ENCODE data around the gene ANKRD33. TPM values are rescaled to one million over a fixed set of nuclear protein-coding genes. Genes with fewer than 3 reads are reported as not detected.

ANKRD33 gene
- total RNA-seq, 4 donors from 2014 or later, result 0.70 TPM; not detected in 3

- Histone ChIP-seq H3K9me3 (no peaks in the 10 kb centered on the region), H3K27me3 (peaks cover 0 to 39% (median 4%) of the 10 kb centered on the region in 4 donors), H3K4me3 (peak overlapping the region in 1 of 4 donors; percentile 77), H3K4me1 (peaks cover 20 to 49% (median 23%) of the 10 kb centered on the region in 3 donors), H3K36me3 (no peaks in the 10 kb centered on the region), H3K27ac (peak overlapping the region; percentile 80 to 95 (median 88))
- intact Hi-C loops (cut with DNase I), result no loop called here
- DNase-seq, result no peak
- 46 to 62% methylated on average over 11 to 15 of the region's 18 CpGs for WGBS, 2 donors
- no peak for TF ChIP-seq POLR2A (IDR thresholded peaks at IDR 0.05)
- no peak for TF ChIP-seq CTCF (IDR thresholded peaks at IDR 0.05)
Observed at GRCh38 chr12:51905471-51906429, 17.8 kb downstream of the ANKRD33 start.

- H3K4me1 ChIP-seq, result peaks cover 25 to 57% (median 26%) of the 10 kb centered on the region in 3 donors
- no peaks in the 10 kb centered on the region for H3K36me3 ChIP-seq
- H3K27ac ChIP-seq, result peak overlapping the region; percentile 80 to 95 (median 88)
- no peak for TF ChIP-seq CTCF (IDR thresholded peaks at IDR 0.05)
- TF ChIP-seq POLR2A (IDR thresholded peaks at IDR 0.05), result no peak
- no peak for DNase-seq
- H3K27me3 ChIP-seq, result peaks cover 0 to 45% (median 4%) of the 10 kb centered on the region in 4 donors
- H3K4me3 ChIP-seq, result peak overlapping the region; percentile 31 to 77 (median 47)
- 21% methylated on average over 10 of the region's 23 CpGs; no CpG with 5 or more reads in 1 of the 2 donors for WGBS, 2 donors
- intact Hi-C loops (cut with DNase I), result no loop called here
- no peaks in the 10 kb centered on the region for H3K9me3 ChIP-seq
Observed at GRCh38 chr12:51906430-51907082, 18.7 kb downstream of the ANKRD33 start.

- 2% methylated on average over 12 of the region's 74 CpGs; no CpG with 5 or more reads in 1 of the 2 donors for WGBS, 2 donors
- Histone ChIP-seq H3K27ac (peak within 1 kb of the TSS; percentile 80 to 95 (median 88)), H3K4me1 (peaks cover 25 to 64% (median 34%) of the 10 kb centered on the region in 3 donors), H3K9me3 (no peaks in the 10 kb centered on the region), H3K27me3 (peaks cover 0 to 45% (median 4%) of the 10 kb centered on the region in 4 donors), H3K4me3 (peak within 1 kb of the TSS; percentile 31 to 77 (median 47)), H3K36me3 (no peaks in the 10 kb centered on the region)
- DNase-seq, result no peak
- intact Hi-C loops (cut with DNase I), result no loop called here
- TF ChIP-seq POLR2A (IDR thresholded peaks at IDR 0.05) (peak in 2 of 4 donors; percentile 20 to 28), CTCF (IDR thresholded peaks at IDR 0.05) (no peak)
Observed at GRCh38 chr12:51907083-51907855, 19.4 kb downstream of the ANKRD33 start, which contains the start of gene ACVRL1. TSS of gene ACVRL1 (plus strand) at chr12:51907504. CDS start at chr12:51912475, 4,971 bp downstream.

- H3K27ac ChIP-seq, result peak overlapping the region; percentile 80 to 95 (median 88)
- no peaks in the 10 kb centered on the region for H3K36me3 ChIP-seq
- peak overlapping the region; percentile 31 to 77 (median 47) for H3K4me3 ChIP-seq
- intact Hi-C loops (cut with DNase I), result no loop called here
- peaks cover 25 to 71% (median 38%) of the 10 kb centered on the region in 3 donors for H3K4me1 ChIP-seq
- WGBS, 2 donors, result 74 to 77% methylated on average over 3 to 5 of the region's 7 CpGs
- peaks cover 0 to 45% (median 4%) of the 10 kb centered on the region in 4 donors for H3K27me3 ChIP-seq
- no peak for DNase-seq
- no peaks in the 10 kb centered on the region for H3K9me3 ChIP-seq
- TF ChIP-seq CTCF (IDR thresholded peaks at IDR 0.05), result no peak
- TF ChIP-seq POLR2A (IDR thresholded peaks at IDR 0.05), result no peak
Observed at GRCh38 chr12:51907856-51908425, 20.0 kb downstream of the ANKRD33 start.

Data from esophagus squamous epithelium (tissue), 5 donors.